IPS-20b (cell line): ENCODE results near the gene PAIP1.
A peak's percentile ranks its signal among the peaks of the same experiment; 100 is the strongest.
"Not testable (repeated sequence)": the region's sequence is repeated elsewhere in the genome, so short reads cannot be mapped to it uniquely, and the experiment has no call there.

ENCODE experiments used
- H3K27ac ChIP-seq: one replicate; pipeline ENCODE4 v1.5.1; 2013; ENCODE audit warnings: low read length
- H3K27me3 ChIP-seq: 2 replicates; pipeline ENCODE4 v1.6.1; 2013; ENCODE audit warnings: mild to moderate bottlenecking, low read length, inconsistent platforms; ENCODE audit not compliant: insufficient read depth
- H3K36me3 ChIP-seq: 2 replicates; pipeline ENCODE4 v1.6.1; 2013; ENCODE audit warnings: low read depth, mild to moderate bottlenecking, inconsistent platforms, low read length, moderate library complexity; ENCODE audit not compliant: insufficient read depth
- H3K4me1 ChIP-seq: 2 replicates; pipeline ENCODE4 v1.6.1; 2013; ENCODE audit warnings: mild to moderate bottlenecking, control low read depth, inconsistent platforms, low read length, moderate library complexity; ENCODE audit not compliant: insufficient read depth
- H3K4me3 ChIP-seq: 2 replicates; pipeline ENCODE4 v1.5.1; 2013; ENCODE audit warnings: mild to moderate bottlenecking, low read length, inconsistent platforms
- H3K9ac ChIP-seq: 2 replicates; pipeline ENCODE4 v1.6.1; 2013; ENCODE audit warnings: low read depth, mild to moderate bottlenecking, inconsistent platforms, low read length, moderate library complexity
- H3K9me3 ChIP-seq: 2 replicates; pipeline ENCODE4 v1.6.1; 2013; ENCODE audit warnings: mild to moderate bottlenecking, low read depth, low read length, inconsistent platforms; ENCODE audit not compliant: insufficient read depth

The PAIP1 gene, protein sequence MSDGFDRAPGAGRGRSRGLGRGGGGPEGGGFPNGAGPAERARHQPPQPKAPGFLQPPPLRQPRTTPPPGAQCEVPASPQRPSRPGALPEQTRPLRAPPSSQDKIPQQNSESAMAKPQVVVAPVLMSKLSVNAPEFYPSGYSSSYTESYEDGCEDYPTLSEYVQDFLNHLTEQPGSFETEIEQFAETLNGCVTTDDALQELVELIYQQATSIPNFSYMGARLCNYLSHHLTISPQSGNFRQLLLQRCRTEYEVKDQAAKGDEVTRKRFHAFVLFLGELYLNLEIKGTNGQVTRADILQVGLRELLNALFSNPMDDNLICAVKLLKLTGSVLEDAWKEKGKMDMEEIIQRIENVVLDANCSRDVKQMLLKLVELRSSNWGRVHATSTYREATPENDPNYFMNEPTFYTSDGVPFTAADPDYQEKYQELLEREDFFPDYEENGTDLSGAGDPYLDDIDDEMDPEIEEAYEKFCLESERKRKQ

DNA sequence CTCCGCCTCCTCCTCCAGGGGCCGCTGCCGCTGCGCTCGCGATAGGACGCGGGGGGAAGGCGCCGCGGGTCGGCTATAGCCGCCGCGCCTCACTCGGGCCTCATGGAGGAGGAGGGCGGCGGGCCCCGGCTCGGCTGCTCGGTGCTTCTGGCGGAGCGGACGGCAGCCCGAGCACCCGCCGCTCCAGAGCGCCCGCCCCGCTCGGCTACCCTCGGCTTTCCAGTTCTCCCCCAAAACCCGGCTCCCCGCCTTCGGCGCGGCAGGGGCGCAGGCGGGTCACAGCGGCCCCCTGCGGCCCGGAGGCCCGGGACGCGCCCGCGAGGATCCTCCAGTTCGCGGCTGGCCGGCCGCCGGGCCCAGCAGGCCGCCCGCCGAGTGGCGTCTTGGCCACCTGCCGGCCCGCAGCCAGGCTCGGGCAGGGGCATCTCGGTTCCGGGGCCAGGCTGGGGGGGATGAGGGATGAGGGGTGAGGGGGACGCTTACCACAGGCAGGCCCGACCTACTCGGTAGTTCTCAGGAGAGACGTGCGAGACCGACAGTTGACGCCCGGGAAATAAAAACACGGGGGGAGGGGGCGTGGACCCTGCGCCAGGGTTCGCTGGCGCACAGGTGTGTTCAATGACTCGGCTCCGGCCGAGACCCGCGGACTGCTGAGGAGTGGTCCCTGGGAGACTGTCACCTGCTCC lies at the start of gene PAIP1:
Gene PAIP1, minus strand, starts transcription at position 221 of the 686 bp plus-strand sequence. CDS start 231 bp downstream, outside the sequence.
- peaks cover 40% of the 10 kb centered on the region for H3K36me3 ChIP-seq
- no peaks in the 10 kb centered on the region for H3K9me3 ChIP-seq
- H3K9ac ChIP-seq = peak within 1 kb of the TSS; percentile 100
- peak within 1 kb of the TSS; percentile 100 for H3K4me3 ChIP-seq
- peak within 1 kb of the TSS; percentile 87 for H3K27ac ChIP-seq
- no peaks in the 10 kb centered on the region for H3K27me3 ChIP-seq
- peaks cover 10% of the 10 kb centered on the region; the same call in 1 of the 2 replicates for H3K4me1 ChIP-seq

DNA sequence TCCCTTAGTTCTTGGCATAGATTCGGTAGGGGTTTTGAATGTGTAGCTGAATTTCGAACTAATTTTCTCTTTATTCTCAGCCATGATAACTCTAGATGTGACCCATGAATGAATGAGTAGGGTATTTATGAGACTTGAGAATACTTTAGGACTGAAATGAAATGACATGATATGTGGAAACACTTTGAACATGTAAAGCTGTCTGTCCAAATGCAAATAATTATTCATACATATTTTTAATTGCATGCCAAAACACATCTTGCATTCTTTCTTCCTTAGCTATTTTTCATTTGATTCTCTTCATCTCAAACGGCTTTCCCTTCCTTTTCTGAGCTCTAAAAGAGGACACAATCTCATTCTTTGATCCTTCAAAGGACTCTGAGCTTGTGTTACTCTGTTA lies 49.5 kb upstream of the PAIP1 start:
- Histone ChIP-seq H3K27me3 (peaks cover 12% of the 10 kb centered on the region; the same call in 1 of the 2 replicates), H3K9ac (no peak overlapping the region), H3K4me1 (peaks cover 3% of the 10 kb centered on the region; the same call in 1 of the 2 replicates), H3K4me3 (no peak overlapping the region), H3K27ac (no peak overlapping the region), H3K36me3 (peaks cover 14% of the 10 kb centered on the region; the same call in 1 of the 2 replicates), H3K9me3 (no peaks in the 10 kb centered on the region)

GRCh38 chr5:43604699-43605098 lies 47.8 kb upstream of the PAIP1 start:
- Histone ChIP-seq H3K27ac (no peak overlapping the region), H3K9me3 (no peaks in the 10 kb centered on the region), H3K36me3 (0 out of 2 replicates have a peak, but pooled peaks cover 5% of the 10 kb centered on the region), H3K9ac (no peak overlapping the region), H3K27me3 (peaks cover 12% of the 10 kb centered on the region; the same call in 1 of the 2 replicates), H3K4me3 (peak overlapping the region; percentile 90; the same call in 1 of the 2 replicates), H3K4me1 (peaks cover 5% of the 10 kb centered on the region; the same call in 1 of the 2 replicates)

DNA sequence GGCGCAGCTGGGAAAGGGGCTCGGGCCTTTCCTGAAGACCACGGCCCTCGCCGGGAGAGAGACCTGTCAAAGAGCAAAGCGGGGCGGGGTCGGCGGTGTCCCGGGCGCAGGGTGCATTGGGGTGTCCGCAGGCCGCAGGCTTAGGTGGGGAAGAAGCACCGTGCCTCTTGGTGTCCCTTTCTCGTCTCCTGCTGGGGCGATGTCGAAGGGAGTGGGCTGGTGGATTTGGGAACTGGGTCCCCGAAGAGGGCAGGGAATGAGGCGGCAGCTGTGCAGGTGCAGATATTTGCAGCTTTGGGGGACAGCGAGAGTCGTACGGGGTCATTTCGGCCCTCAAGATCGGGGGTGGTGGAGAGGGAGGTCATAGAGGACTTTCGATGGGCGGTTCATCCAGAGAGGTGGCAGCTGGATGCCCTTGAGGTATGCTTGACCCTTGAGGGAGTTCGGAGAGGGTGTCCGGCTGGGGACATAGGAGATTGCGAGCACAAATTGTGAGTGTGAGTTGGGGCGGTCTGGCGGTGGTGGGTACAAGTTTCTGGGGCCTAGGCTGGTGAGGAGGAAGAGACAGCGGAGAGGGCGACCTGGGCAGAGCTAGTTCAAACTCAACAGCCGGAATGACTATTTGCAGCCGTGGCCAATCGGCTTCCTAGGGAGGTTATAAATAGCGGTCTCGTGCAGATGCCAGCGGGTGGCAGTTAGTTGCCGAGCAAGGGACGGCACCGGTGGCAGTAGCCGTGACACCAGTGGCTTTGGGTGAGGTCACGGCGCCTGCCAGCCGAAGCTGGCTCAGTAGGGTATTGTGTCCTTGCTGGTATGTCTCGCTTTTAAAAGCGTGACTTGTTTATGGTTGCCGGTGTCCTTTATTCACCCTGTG lies 46.7 kb upstream of the PAIP1 start:
- H3K27ac ChIP-seq = no peak overlapping the region
- H3K9me3 ChIP-seq = no peaks in the 10 kb centered on the region
- H3K27me3 ChIP-seq = peaks cover 12% of the 10 kb centered on the region; the same call in 1 of the 2 replicates
- H3K36me3 ChIP-seq = 0 out of 2 replicates have a peak, but pooled peaks cover 5% of the 10 kb centered on the region
- peak overlapping the region; percentile 90 for H3K4me3 ChIP-seq
- H3K4me1 ChIP-seq = peaks cover 6% of the 10 kb centered on the region; the same call in 1 of the 2 replicates
- H3K9ac ChIP-seq = peak overlapping the region; percentile 82

DNA sequence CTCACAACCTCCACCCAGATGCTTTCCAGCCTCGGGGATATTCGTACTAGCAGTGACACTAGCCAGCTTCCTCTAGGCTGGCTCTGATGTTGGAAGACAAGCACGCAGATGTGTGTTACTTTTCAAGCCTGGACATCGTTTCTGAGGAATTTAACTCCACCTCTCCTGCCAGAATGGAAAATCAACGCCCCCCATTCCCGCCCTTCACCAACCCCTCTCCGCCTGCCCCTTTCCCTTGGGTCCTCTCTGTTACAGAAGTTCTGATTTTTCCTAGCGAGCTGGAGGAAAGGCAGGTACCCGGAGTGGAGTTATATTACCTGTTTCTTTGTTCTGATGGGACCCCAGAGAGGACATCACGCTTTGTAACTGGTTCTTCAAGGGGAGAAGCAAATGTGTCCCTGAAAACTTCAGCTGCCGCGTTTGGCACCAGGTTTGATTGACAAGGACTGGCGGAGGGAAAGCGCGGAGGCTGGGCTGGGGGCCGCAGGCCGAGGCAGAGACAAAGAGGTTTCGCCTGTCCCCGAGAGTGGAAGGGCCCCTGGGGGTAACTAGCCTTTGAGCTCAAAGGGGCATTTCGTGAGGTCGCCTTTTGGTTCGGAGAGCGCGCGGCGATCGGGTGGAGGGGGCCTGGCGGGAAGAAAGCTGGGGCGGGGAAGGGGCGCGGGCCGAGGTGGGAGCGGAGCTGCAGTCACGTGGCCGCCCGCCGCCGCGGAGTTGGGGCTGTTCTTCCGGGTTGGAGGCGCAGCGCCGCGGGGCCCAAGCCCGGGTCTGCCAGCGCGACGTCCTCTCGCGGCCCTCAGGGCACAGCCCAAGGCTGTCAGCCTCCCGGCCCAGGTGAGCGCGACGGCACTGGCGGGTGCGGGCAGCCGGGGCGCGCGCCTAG lies 45.8 kb upstream of the PAIP1 start, which contains the start of gene NNT:
Gene NNT, plus strand, starts transcription at position 720 of the 883 bp plus-strand sequence. CDS start 6,016 bp downstream, outside the sequence.
- peak within 1 kb of the TSS; percentile 82 for H3K9ac ChIP-seq
- peaks cover 12% of the 10 kb centered on the region; the same call in 1 of the 2 replicates for H3K27me3 ChIP-seq

GRCh38 chr5:43601454-43602260 lies 44.8 kb upstream of the PAIP1 start:
- H3K9ac ChIP-seq = peak overlapping the region; percentile 82; the same call in 1 of the 2 replicates
- H3K27me3 ChIP-seq = peaks cover 12% of the 10 kb centered on the region; the same call in 1 of the 2 replicates
- peaks cover 6% of the 10 kb centered on the region; the same call in 1 of the 2 replicates for H3K4me1 ChIP-seq
- no peaks in the 10 kb centered on the region for H3K9me3 ChIP-seq
- H3K36me3 ChIP-seq = 0 out of 2 replicates have a peak, but pooled peaks cover 5% of the 10 kb centered on the region
- H3K27ac ChIP-seq = no peak overlapping the region
- peak overlapping the region; percentile 90 for H3K4me3 ChIP-seq

More for the DNA sequence above, 45.8 kb upstream of the PAIP1 start, which contains the start of gene NNT:
- Histone ChIP-seq H3K27ac (peak within 1 kb of the TSS; percentile 40), H3K36me3 (0 out of 2 replicates have a peak, but pooled peaks cover 5% of the 10 kb centered on the region), H3K9me3 (no peaks in the 10 kb centered on the region), H3K4me1 (peaks cover 6% of the 10 kb centered on the region; the same call in 1 of the 2 replicates), H3K4me3 (peak within 1 kb of the TSS; percentile 90)

DNA sequence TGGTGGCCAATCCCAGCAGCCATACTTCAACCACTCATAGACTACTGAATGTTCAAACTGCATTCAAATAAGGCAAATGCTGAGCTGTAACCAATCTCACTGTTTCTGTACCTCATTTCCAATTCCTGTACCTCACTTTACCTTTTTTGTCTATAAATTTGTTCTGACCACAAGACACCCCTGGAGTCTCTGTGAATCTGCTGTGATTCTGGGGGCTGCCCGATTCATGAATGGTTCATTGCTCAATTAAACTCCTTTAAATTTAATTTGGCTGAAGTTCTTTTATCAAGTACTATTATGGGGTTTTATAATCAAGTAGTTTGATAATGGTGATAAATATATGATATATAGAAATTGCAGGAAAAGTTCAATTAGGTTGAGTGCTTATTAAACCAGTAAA lies 42.0 kb upstream of the PAIP1 start:
- not testable (repeated sequence) for H3K4me1 ChIP-seq, H3K9ac ChIP-seq, H3K36me3 ChIP-seq, H3K9me3 ChIP-seq, H3K27me3 ChIP-seq, H3K27ac ChIP-seq, H3K4me3 ChIP-seq

- H3K4me3 ChIP-seq = no peak overlapping the region
- no peak overlapping the region for H3K27ac ChIP-seq
- H3K27me3 ChIP-seq = no peaks in the 10 kb centered on the region
- no peak overlapping the region for H3K9ac ChIP-seq
- peaks cover 9% of the 10 kb centered on the region for H3K4me1 ChIP-seq
- no peaks in the 10 kb centered on the region for H3K9me3 ChIP-seq
- no peaks in the 10 kb centered on the region for H3K36me3 ChIP-seq
Observed at GRCh38 chr5:43592363-43592762, 35.5 kb upstream of the PAIP1 start.

DNA sequence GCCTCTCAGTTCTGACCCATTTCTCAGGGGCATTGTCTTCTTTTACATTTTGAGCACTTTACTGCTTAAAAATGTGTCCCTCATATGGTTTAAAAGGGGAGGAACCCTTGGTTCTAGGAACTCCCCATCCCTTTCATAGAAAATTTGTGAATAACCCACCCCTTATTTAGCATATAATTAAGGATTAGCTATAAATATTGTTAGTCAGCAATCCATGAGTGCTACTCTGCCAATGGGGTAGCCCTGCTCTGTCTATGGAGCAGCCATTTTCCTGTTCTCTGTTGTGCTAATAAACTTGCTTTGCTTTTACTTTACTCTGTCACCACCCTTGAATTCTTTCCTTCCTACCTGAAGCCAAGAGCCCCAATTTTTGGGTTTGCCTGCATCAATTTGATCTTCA lies 33.8 kb upstream of the PAIP1 start:
- Histone ChIP-seq H3K27me3 (no peaks in the 10 kb centered on the region), H3K4me3 (no peak overlapping the region), H3K9me3 (no peaks in the 10 kb centered on the region), H3K4me1 (peaks cover 9% of the 10 kb centered on the region), H3K36me3 (no peaks in the 10 kb centered on the region), H3K9ac (no peak overlapping the region), H3K27ac (no peak overlapping the region)
